GM12873 (cell line): ENCODE measurements around the gene KRTAP9-9.
"Not testable (repeated sequence)": the region's sequence is repeated elsewhere in the genome, so short reads cannot be mapped to it uniquely, and the experiment has no call there.

Experiments
- TF ChIP-seq, protein P1 (sequence below): IDR thresholded peaks from 2 replicates; pipeline ENCODE4 v1.5.1; 2012; ENCODE audit warnings: low read depth, mild to moderate bottlenecking, moderate library complexity, low read length, control low read depth; ENCODE audit not compliant: insufficient read depth; ENCODE audit errors: missing control alignments

The KRTAP9-9 gene

DNA sequence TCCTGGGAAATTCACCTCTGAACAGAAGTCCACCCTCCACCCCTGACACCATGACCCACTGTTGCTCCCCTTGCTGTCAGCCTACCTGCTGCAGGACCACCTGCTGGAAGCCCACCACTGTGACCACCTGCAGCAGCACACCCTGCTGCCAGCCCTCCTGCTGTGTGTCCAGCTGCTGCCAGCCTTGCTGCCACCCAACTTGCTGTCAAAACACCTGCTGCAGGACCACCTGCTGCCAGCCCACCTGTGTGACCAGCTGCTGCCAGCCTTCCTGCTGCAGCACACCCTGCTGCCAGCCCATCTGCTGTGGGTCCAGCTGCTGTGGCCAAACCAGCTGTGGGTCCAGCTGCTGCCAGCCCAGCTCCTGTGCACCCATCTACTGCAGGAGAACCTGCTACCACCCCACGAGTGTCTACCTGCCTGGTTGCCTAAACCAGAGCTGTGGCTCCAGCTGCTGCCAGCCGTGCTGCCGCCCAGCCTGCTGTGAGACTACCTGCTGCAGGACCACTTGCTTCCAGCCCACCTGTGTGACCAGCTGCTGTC, 20.5 kb downstream of the KRTAP9-9 start, which contains the start of gene KRTAP9-7:
Gene KRTAP9-7 (plus strand): TSS at position 51 of the 543 bp plus-strand sequence. CDS start 0 bp downstream, at position 51.
- TF ChIP-seq, protein P1, sequence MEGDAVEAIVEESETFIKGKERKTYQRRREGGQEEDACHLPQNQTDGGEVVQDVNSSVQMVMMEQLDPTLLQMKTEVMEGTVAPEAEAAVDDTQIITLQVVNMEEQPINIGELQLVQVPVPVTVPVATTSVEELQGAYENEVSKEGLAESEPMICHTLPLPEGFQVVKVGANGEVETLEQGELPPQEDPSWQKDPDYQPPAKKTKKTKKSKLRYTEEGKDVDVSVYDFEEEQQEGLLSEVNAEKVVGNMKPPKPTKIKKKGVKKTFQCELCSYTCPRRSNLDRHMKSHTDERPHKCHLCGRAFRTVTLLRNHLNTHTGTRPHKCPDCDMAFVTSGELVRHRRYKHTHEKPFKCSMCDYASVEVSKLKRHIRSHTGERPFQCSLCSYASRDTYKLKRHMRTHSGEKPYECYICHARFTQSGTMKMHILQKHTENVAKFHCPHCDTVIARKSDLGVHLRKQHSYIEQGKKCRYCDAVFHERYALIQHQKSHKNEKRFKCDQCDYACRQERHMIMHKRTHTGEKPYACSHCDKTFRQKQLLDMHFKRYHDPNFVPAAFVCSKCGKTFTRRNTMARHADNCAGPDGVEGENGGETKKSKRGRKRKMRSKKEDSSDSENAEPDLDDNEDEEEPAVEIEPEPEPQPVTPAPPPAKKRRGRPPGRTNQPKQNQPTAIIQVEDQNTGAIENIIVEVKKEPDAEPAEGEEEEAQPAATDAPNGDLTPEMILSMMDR: not testable (repeated sequence)

DNA sequence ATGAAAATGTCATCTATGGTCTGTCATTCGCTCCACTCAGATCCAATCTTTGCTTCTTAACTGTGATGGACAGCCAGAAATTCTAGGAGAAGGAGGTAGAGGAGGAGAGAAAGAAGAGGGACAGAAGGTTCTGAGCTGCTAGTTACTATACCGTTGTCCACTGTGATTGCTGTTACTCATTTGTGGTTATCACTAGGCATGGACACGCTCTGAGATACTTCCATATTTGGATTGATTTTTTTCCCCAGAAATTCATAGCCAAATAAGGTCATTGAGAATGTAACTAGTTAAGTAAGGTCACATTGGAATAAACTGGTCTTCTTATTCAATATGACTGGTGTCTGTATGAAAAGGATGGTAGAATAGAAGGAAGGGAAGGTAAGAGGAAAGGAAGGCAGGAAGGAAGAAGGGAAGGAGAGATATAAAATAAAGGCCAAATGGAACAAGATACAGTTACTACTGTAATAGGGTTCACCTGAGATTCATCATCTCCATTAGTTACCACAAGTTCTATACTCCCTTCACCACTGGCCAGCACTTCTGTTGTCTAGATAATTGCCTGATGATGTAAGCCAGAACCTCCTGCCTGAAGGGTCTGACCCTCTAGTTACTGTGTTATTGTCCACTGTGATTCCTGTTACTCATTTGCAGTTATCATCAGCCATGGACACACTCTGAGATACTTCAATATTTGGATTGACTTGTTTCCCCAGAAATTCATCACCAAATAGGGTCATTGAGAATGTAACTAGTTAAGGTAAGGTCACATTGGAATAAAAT, 23.2 kb downstream of the KRTAP9-9 start:
- TF ChIP-seq, protein P1: no peak

DNA sequence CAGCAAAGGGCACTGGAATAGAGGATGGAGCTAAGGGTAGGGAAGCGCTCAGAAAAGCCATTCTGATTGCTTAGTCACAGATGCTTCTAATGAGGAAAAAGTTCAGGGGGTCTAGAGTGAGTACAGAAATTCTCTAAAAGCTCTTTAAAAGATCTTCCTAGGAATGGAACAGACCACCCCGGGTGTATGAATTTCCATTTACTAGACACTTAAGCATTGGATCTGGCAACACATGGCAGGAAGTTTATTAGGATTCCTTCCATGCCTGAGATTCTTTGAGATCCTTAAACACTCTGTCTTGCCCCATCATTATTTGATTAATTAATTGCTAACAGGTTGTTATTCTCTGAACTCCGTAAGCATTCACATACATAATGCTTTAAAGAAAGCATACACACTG, 28.9 kb downstream of the KRTAP9-9 start:
- TF ChIP-seq, protein P1: no peak

DNA sequence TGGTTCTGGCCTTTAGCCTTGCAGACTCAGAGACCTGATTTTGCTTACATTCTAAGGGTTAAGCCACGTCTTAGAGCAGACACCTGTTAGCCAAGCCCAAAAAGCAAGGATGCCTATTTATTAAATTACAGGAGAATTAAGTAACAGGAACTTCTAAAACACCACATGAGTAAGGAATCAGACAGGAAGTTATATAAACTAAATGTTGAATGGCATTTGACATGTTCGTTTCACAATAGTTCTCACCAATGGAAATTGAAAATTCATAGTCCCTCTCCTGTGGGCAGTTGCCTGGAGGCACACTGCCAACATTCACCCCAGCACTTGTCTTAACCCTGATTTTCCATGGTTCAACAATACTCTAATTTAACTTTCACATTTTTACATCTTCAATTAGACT, 29.4 kb downstream of the KRTAP9-9 start:
- TF ChIP-seq, protein P1: no peak

DNA sequence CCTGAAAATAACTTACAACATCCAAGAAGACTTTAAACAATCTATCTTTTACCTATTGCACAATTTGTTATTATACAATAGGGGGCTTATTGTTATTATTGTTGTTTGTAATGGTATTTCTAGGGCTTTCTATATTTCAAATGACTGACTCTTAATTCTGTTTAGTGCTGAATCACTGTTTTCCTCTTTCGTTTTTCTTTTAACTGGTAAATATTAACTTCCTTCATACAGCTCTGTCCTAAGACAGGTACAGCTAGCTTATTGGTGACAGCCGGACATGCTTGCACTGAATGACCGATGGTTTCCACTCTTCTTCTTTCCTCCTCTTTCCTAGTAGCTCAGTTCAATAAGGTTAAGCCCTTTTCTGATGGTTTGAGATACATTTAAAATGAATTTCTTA, 31.9 kb downstream of the KRTAP9-9 start:
- TF ChIP-seq, protein P1: no peak

DNA sequence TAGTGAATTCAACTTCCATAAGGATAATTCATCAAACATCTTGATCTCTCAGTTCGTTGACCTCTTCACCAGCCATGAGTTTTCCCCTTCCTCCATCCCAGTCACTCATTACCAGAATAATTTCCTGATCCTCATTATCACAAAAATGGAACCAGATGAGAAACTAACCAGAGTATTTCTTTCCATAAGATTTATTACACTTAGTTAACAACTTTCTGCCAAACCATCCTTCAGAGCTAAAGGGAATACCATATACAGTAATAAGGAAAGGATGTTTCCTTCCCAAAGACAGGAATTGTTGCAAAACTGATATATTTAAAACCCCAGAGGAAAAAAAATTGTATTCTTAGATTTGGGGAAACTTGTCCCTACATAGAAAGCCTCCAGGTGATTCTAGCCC, 38.8 kb downstream of the KRTAP9-9 start:
- TF ChIP-seq, protein P1: no peak

DNA sequence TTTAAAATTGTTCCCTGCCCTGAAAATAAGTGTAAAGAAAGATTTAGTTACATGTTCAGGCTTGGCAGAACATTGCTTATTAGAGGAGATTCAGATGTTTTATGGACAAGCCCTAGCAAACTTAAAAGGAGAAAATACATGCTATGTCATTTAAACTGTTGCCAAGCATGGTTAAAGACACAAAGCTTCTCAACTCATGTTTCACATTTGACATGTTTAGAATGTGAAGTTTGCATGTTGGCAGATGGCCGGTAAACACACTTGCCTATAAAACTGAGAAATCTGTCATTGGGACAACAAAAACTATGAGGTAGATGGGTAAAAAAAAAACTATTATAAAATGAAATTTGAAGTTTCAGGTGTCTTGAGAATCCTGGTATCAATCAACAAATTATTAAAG, 41.7 kb downstream of the KRTAP9-9 start:
- TF ChIP-seq, protein P1: no peak
